NCI-H1092 treated with DMSO at 0.1 percent for 48 hours (cell line): ENCODE measurements around the gene TNNT1.
"Not testable (repeated sequence)": the region's sequence is repeated elsewhere in the genome, so short reads cannot be mapped to it uniquely, and the experiment has no call there.

Experiments used
- DNase-seq: peaks from one replicate; lab custom pipeline; 2025; lab: John Stamatoyannopoulos, UW

Gene TNNT1, protein sequence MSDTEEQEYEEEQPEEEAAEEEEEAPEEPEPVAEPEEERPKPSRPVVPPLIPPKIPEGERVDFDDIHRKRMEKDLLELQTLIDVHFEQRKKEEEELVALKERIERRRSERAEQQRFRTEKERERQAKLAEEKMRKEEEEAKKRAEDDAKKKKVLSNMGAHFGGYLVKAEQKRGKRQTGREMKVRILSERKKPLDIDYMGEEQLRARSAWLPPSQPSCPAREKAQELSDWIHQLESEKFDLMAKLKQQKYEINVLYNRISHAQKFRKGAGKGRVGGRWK

DNA sequence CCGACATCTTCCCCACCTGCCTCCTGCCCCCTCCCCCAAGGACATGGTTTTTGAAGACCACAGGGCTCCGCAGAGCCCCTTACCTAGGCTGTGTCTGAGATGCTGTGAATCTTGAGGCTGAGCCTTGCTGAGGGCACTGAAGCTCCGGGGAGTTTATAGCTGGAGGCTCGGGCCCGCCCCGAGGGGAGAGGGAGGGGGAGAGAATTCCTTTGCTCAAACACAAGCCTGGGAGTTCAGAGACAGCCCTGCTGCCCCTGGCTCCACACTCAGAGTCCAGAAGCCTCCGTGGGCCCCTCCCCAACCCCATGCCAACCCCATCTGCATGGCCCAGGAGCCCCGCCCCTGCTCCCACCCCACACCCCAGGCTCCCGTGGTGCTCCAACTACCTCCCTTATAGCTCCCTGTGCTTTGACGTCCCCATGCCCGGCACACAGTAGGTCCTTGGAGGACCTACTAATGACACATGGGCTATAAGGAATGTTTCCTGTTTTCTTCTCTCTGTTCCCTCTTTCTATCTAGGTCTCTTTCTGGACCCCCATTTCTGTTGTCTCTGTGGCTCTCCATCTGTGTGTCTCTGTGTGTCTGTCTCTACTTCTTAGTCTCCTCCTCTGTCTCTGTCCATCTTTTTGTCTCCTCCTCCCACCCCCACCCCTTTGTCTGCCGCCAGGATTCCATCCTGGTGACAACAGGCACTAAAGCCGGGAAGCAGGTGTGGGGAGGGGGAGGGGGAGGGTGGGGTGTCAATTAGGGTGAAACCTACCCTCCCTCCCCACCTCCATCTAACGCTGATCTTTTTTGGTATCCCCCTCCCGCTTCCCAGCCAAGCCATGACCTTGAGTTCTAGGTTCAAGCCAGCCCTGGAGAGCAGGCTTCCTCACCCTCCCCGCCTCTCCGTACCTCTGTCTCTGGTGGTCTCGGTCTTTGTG, at the start of gene TNNT1:
Gene TNNT1 (minus strand): TSS at position 129 of the 926 bp plus-strand sequence. CDS start 2,049 bp downstream, outside the sequence.
- no peak for DNase-seq

DNA sequence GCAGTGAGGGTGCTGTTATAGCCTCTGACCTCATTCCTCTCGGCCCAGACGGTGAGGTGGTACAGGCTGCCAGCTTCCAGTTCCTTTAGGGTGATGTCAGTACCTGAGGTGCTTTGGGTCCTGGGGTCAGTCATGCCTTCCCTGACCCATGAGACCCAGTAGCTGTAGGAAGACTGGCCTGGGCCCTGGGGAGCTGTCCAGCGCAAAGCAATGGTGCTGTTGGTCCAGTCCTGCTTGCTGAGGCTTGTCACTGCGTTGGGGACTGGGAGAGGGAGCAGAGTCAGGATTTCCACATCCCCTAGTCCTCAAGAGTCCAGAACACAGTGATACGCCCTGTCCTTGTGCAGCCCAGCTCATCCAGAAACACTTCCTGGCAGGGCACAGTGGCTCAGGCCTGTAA, 49.6 kb upstream of the TNNT1 start:
- DNase-seq, result no peak

DNA sequence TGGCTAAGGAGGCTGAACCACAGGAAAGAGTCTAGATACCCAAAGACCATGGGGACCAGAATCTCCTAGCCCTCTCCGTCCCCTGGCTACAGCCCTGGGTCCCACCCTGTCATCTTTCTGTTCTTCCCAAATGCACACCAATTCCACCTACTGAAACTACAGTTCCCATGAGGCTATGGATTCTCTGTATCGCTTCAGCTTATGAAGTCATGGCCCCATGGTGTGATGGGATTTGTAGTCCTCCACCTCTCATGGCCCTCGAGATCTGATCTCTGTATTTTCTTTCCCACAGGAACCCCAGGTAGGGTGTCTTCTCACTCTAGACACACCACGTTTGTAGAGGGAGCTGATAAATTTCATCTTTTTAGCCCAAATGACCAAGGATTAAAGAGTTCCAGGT, 48.5 kb upstream of the TNNT1 start:
- no peak for DNase-seq

DNA sequence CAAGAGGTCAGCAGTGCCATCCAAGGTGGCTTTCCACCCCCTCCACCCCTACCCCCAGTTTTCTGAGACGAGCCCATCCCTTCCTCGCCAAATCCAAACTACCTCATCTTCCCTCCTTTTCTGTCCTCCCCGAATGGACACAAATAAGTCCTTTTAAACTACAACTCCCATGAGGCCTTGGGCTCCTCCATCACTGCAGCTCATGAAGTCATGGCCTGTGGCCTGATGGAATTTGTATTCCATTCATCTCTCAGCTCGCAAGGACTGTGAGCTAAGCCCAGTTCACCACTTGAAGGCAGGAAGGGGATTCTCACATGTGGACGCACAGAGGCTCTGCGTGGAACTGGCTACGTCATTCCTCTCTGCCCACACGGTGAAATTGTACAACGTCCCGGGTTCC, 47.8 kb upstream of the TNNT1 start:
- DNase-seq, result no peak

DNA sequence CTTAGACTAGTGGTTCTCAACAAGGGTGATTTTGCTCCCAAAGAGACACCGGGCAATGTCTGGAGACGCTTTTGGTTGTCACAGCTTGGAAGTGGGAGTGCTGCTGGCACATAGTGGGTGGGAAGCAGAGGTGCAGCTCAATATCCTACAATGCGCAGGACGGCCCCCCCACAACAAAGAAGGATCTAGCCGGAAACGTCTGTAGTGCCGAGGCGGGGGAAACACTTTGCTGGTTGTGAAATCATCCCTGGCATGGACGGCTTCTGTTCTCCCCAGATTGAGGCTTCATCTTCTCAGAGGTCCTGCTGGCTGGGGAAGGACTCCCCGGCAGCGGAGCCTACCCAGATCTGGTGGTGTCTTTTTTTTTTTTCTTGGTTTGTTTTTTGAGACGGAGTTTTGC, 44.5 kb upstream of the TNNT1 start:
- no peak for DNase-seq

DNA sequence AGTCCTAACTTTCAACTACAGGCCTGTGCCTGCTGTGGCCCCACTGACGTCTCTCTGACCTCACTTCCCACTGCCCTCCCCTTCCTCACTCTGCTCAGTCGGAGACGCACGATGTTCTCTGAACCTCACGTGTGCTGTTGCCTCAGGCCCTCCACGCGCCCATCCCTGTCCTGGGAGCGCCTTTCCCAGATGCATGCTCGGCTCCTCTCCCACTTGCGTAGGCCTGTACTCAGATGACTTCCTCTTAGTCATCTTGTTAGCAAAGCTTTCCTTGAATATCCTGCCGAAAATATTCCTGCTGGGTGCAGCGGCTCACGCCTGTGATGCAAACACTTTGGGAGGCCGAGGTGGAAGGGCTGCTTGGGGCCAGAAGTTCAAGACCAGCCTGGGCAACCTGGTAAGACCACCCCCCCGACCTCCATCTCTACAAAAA, 40.4 kb upstream of the TNNT1 start:
- DNase-seq, result no peak

DNA sequence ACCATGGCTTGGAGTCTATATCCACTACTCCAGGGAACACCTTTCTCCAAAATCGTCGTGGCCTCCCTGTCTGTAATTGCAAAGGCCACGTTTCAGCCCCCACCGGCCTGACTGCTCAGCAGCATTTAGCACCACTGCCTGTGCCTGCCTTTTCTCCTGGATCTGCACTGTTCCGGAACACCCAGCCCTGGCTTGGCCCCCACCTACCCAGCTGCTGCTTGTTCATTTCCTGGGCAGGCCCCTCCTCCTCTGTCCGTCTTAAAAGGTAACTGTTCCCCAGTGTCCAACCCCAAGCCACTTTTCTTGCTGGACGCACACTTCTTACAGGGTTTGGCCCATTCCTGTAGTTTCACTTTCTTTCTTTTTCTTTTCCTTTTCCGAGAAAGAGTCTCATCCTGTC, 39.6 kb upstream of the TNNT1 start:
- no peak for DNase-seq

DNA sequence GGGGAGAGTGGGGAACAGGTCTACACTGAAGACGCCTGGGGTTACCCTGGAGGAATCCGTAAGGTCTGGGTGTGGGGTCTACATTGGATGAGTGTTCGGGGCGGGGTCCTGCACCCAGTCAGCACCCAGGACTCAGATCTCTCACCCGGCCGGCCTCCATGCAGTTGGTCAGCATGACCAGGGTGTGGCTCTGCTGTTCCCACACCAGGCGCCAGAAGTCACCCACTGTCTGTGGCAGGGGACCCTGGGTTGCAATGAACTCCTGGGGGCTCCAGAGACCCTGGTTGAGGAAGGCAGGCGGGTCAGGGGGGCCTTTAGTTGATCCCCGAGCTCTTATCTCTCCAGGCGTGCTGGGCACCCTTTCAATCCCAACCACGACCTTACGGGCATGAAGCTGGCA, 37.1 kb upstream of the TNNT1 start:
- DNase-seq, result no peak

DNA sequence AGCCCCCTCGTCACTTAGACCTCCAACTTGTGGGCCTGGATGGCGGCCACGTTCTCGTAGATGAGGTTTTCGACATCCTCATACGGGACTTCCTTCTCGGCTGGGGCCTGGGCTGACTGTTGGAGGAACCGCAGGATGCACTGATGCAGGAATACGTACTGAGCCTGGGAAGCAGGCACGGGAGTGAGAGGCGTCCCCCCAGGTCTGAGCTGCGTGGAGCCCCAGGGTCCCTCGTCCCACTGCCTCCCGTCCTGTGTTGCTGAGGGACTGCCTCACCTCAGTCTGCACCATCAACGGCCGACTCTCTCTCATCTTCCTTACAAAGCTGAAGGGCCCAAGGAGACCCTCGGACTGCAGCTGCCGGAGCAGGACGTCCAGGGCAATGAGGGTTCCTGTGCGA, 32.7 kb upstream of the TNNT1 start:
- DNase-seq, result no peak

DNA sequence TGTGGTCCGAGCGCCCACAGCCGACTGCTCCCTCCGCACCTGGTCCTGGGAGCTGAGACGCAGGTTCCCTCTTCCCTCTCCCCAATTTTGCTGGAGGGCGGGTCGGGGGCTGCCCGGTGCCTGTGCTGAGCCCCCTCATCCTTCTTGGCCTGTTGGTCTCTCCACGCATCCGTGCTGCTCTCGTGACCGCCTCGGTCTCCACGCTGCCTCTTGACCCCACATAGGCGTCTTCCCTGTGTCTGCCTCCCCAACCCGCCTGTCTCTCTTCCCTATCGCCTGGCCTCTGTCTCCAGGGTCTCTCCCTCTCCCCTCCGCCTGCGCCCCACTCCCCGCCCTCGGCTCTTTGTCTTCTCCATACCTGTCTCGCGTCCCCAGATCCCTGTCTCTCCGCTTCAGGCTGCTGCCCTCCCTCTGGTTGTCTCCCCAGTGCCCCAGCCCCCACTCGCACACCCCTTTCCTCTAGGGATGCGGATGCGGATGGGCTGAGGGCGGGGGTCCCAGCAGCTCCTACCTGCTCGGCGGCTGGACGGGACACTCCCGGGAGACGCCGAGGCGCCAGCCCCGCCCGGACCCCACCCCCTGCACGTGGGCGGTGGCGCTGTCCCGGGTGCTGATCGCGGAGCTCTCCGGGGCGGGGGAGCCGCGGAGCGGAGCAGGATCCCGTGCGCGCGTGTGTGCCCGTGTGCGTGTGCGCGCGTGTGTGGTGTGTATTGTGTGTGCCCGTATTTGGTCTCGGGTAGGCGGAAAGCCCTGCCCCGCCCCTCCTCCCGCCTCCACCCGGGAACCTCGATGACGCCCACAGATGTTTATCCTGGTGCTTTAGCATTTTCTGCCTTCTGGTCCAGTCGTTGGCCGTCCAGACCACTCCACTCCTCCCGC, 30.8 kb upstream of the TNNT1 start, which contains the start of gene SYT5:
Gene SYT5 (minus strand): TSS at position 684 of the 879 bp plus-strand sequence. CDS start 1,248 bp downstream, outside the sequence.
- no peak for DNase-seq

DNA sequence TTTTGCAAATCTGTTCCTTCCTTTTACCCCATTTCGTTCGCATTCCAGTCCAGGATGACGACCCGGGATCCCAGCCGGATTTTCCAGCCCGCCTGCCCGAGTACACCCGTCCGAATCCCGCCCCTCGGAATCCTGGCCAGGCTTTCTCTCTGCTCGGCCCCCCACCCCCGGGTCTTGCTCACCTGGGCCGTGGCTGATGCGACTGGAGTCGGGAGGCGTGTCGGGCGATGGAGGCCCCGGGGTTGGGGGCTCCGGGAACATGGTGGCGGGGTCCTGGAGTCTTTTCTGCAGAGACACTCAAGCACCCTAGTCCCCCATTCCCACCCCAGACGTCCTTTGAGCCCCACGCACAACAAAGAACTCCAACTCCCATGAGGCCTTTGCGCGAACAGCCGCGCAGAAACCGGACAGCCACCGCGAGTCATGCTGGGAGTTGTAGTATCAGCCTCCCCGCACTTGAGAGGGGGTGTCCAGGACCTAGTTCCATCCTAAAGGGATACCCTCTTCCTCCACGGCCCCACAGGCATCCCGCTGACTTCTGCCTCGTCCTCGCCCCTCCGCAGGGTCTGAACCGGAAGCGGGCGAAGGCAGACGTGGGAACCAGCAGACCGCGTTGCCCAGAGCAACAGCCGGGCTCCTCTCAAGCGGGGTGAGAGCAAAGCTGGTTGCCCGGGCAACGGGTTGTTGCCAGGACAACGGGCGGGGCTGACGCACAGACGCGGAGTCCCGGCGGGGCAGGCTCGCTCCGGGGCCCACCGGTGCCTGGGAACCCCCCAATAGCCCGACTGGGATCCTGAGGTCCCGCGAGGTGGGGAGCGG, 30.0 kb upstream of the TNNT1 start:
- DNase-seq, result peak; percentile 79

DNA sequence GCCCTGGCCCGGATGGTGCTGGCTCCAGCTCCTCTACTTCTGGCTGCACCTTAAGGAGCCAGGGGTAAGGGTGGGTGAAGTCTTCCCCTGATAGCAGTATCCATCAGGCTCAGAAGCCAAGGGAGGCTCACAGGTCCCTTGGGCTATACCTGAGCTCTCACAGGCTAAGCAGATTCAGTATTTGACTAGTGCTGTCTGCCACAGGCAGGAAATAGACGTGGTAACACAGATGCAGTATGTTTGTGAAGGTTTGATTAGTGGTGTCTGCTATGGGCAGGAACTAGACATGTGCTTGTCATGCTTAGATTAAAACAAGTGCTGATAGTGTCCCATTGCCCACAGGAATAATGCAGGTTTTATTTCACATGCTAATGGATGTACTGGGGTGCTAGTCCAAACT, 27.1 kb upstream of the TNNT1 start:
- no peak for DNase-seq

DNA sequence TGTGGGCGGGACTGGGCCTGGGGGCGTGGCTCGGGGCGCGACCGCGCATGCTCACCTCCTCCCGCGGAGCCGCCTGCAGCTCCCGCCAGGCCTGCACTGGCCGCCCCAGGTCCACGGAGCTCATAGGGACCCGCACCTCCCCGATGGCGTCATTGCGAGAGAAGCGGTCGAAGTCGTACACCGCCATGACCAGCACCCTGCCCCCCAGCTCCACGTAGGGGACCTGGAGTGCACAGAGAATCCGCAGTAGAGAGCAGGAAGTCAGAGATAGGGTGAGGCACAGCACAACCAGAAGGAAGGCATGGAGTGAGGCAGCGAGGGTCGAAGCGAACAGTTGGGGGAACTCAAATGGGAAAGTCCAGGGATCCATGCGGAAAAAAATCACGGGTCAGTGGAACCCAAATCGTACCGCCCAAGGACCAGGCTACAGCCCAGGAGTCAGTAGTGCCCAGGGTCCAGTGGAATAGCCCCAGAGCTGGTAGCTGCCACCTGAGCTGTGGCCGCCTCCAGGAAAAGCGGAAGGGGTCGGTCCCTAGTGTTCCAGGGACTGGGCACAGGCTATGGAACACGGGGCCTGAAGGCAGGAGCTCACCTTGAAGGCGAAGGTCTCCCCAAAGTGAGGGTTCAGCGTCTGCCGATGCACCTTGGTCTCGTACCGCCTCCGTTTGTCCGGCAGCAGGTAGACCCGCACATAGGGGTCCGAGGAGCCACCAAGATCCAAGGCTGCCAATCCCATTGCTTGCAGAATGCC, 26.3 kb upstream of the TNNT1 start:
- DNase-seq, result no peak

DNA sequence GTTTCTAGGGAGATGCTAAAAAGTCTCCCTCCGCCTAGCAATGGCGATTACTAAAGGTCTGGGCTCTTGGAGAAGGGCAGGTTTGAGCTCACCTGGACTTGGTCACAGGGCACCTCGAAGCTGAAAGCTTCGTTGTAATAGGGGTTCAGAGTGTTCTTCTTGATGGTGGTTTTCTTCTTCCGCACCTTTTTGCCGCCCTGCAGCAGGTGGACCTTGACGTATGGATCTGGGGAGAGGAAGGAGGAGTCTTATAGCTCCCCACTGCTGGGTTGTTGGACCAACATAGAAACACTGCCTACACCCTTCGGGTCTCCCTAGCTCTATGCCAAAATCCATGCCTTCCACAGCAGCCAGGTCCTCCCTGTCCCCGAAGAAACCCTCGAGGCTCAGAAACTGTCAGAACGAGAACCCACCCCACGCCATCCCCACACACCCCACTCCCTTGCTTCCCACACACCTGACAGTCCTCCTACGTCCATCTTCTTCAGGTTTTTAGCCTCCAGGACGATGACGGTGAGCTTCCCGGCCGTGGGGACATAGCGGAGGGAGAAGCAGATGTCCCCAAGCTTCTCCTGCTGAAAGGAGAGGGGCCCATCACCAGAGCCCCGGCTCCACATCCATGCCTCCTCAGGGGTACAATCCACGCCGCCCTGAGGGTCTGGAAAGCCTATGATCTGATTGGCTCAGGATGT, 25.6 kb upstream of the TNNT1 start:
- no peak for DNase-seq

DNA sequence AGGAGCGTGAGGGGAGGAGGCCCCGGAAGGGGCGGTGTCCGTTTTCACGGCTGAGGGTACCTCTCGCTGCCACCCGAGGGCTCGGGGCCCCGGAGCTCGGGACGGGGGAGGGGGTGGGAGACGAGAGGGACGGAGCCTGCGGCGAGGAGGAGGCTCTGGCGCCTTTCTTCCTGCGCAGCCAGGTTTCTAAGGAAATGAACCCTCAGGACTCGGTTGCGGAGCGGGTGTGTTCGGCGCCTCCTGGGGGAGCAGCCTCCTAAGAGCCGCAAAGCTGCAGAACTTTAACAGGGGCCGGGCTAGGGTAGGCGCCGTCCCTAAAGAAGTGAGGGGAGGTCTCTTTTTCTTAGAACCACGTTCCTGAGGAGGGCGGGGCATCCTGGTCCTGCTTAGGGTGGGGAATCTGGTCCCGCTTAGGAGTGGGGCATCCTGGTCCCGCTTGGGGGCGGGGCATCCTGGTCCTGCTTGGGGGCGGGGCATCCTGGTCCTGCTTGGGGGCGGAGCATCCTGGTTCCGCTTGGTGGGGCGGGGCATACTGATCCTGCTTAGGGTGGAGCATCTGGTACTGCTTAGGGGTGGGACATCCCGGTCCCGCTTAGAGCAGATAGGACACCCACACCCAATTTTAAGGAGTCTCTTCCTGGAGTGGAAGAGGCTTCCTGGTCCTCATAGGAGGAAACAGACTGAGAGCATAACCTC, 24.9 kb upstream of the TNNT1 start:
- no peak for DNase-seq

DNA sequence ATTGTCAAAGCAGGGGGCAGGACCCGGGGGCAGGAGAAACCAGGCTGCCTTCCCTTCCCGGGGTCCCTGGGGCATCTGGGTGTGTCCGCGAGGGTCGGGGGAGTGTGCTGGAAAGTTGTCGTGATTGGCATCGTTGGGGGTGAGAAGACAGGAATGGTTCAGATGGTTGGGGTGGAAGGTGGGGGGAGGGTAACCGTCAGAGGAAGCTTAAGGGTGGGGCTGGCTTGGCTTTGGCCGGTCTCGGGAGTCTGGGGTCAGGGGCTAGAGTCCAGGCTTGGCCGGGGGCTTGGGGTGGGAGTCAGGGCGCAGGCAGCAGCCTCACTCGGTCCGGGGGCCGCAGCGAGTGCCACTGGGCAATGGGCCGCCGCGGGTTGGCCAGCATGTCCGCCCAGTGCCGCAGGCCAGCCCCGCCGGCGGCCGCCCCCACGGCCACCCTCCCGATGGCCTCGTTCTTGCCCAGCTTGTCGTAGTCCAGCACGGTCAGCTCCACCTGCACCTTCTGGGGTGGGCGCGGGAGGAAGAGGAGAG, 24.2 kb upstream of the TNNT1 start:
- no peak for DNase-seq

DNA sequence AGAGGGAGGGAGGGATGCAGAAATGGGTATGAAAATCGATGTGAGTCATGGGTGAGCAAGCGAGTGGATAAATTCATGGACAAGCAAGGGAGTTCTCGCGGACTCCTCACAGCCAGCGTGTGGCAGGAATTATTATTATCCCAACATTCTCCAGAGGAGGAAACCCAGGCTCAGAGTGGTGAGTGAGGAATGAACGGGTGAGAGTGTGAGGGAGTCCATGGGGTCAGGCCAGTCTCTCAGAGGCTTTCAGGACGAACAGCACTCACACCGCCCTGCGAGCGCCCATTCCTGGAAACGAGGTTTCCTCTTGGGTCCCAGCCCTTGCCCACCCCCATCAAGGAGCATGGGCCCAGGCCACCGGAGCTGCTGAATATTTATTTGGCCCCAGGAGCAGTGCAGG, 23.7 kb upstream of the TNNT1 start:
- DNase-seq, result no peak

DNA sequence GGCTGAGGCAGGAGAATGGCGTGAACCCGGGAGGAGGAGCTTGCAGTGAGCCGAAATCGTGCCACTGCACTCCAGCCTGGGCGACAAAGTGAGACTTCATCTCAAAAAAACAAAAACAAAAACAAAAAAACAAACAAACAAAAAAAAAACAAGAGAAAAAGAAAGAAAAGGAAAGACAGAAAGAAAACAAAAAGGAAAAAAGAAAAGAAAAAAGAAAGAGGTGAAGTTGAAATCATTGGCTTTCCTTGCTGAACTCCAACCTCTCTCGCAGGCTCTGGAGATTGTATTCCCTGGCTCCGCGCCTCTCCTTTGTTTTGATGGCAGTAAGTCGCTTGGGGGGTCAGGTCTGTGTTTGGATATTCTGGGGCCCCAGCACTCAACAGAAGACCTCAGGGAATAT, 23.3 kb upstream of the TNNT1 start:
- not testable (repeated sequence) for DNase-seq

DNA sequence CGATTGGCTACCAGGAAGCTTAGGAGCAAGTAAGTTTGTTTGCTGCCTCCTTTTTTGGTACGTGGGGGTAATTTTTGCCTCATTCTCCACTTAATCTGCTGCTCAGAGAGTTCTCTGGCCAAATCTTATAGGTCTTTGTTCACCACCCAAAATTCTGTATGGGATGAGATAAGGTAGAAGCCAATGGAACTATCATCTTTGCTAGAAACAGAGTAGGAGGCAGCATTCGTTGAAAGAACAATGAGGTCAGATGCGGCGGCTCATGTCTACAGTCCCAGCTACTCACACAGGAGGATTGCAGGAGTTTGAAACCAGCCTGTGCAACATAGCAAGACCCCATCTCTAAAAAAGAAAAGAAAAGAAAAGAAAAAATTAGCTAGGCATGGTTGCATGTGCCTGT, 22.4 kb upstream of the TNNT1 start:
- DNase-seq, result no peak
